ENCODE data around the gene ROM1. TPM values are rescaled to one million over a fixed set of nuclear protein-coding genes. Genes with fewer than 3 reads are reported as not detected.
"Not testable (repeated sequence)": the region's sequence is repeated elsewhere in the genome, so short reads cannot be mapped to it uniquely, and the experiment has no call there.

The ROM1 gene, protein sequence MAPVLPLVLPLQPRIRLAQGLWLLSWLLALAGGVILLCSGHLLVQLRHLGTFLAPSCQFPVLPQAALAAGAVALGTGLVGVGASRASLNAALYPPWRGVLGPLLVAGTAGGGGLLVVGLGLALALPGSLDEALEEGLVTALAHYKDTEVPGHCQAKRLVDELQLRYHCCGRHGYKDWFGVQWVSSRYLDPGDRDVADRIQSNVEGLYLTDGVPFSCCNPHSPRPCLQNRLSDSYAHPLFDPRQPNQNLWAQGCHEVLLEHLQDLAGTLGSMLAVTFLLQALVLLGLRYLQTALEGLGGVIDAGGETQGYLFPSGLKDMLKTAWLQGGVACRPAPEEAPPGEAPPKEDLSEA
- 1 to 10 TPM; 1.4 to 2.4 TPM for total RNA-seq

DNA sequence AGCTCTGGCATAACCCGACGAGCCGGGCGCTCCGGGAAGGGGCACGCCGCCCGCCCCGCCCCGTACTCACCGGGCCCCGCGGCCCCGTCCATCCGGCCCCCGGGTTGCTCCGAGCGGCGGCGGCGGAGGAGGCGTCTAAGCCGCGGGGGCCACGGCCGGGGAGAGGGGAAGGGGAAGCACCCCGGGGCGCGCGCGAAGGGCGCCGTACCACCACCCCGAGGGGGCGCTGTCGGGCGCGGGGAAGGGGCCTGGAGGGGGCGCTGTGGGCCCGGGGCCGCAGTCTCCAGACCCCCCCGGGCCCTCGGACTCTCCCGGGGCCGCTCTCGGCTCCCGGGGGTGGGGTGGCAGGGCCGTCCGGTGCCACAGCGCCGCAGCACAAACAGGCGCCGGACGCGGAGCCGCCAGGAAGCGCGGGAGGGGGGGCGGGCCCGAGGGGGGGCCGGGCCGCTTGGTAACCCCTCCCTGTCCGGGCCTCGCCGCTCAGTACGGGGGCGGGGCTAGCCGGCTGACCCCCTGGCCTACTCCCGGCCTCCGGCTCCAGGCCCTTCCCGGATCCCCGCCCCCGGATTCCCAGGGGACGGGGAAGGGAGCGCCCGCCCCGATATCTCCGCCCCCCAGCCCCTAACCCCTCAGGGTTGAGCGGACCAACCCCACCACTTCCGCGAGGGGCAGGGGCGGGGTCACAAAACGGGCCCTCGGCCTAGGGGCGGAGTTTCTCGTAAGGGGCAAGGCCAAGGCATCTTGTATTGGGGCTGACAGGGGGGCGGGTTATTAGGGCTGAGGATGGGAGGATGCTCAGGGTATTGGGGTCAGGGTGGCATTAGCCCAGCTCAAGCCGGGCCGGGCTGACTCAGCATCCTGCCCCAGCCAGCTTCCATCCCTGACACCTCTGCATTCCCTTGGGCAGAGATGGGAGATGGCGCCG, at the start of gene ROM1, which contains the start of gene EML3:
Gene ROM1 (plus strand): TSS at position 892 of the 925 bp plus-strand sequence. CDS start 25 bp downstream, at position 917.
Gene EML3 (minus strand): TSS at position 410 of the 925 bp plus-strand sequence. CDS start 318 bp downstream, at position 92.
- peak; percentile 96 for DNase-seq
- ATAC-seq (ENCODE audit: low read depth): peak; percentile 74
- peak within 1 kb of the TSS; percentile 93 for H3K27ac Mint-ChIP-seq
- POLR2A ChIA-PET: interaction anchor here (0.6 to 5.0 kb wide), 22 partner anchors 9 to 229 kb away, joined by 3 to 50 read pairs (median 6); partner anchors contain the start of genes B3GAT3, C11orf98, CSKMT and GANAB
- no peaks in the 10 kb centered on the region for H3K27me3 Mint-ChIP-seq
- H3K4me3 Mint-ChIP-seq: peak within 1 kb of the TSS; percentile 90
- peaks cover 39% of the 10 kb centered on the region for H3K4me1 Mint-ChIP-seq
- H3K9me3 Mint-ChIP-seq: no peaks in the 10 kb centered on the region
- peaks cover 13% of the 10 kb centered on the region for H3K36me3 Mint-ChIP-seq

DNA sequence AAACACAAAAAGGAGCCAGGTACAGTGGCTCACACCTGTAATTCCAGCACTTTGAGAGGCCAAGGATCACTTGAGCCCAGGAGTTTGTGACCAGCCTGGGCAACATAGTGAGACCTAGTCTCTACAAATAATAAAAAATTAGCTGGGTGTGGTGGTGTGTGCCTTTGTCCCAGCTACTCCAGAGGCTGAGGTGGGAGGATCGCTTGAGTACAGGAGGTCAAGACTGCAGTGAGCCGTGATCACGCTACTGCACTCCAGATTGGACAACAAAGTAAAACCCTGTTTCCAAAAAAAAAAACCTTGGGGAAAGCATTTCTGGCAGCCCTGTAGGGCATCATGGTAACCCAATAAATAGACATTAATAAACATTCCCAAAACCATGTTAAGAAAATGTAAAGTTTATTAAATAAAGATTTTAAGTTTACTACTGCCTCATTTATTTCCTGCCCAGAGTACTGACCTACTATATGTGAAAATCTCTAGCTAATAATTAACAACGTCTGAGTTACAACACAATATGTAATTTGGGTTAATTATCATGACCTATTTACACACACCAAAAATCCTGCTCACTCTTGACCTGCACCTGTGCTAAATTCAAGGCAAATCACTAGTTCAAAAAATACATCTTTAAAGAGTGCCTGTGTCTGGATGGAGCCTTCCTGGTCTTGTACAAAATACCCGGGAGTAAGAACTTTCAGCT, 47.8 kb upstream of the ROM1 start:
- Mint-ChIP-seq H3K27ac (peak overlapping the region; percentile 8), H3K36me3 (peaks cover 32% of the 10 kb centered on the region), H3K9me3 (no peaks in the 10 kb centered on the region), H3K4me3 (no peak overlapping the region), H3K27me3 (no peaks in the 10 kb centered on the region), H3K4me1 (peaks cover 29% of the 10 kb centered on the region)
- POLR2A ChIA-PET: interaction anchor here (1.3 to 2.2 kb wide), 2 partner anchors 9 to 99 kb away, joined by 3 to 7 read pairs; partner anchors contain the start of genes C11orf98, CSKMT and EEF1G
- ATAC-seq (ENCODE audit: low read depth) (no peak), DNase-seq (no peak)

GRCh38 chr11:62566247-62566646, 46.8 kb upstream of the ROM1 start:
- Mint-ChIP-seq H3K27ac (peak overlapping the region; percentile 59), H3K27me3 (no peaks in the 10 kb centered on the region), H3K9me3 (no peaks in the 10 kb centered on the region), H3K4me1 (peaks cover 27% of the 10 kb centered on the region), H3K4me3 (no peak overlapping the region), H3K36me3 (peaks cover 39% of the 10 kb centered on the region)
- no peak for DNase-seq
- ATAC-seq (ENCODE audit: low read depth): no peak
- POLR2A ChIA-PET: interaction anchor here (1.4 to 2.2 kb wide), 2 partner anchors 8 to 25 kb away, joined by 3 to 7 read pairs; partner anchors contain the start of genes EEF1G and TUT1

- Mint-ChIP-seq H3K27ac (peak overlapping the region; percentile 74), H3K4me1 (peaks cover 36% of the 10 kb centered on the region), H3K4me3 (no peak overlapping the region), H3K27me3 (no peaks in the 10 kb centered on the region), H3K36me3 (peaks cover 44% of the 10 kb centered on the region), H3K9me3 (no peaks in the 10 kb centered on the region)
- ATAC-seq (ENCODE audit: low read depth) (no peak), DNase-seq (no peak)
- POLR2A ChIA-PET: interaction anchor here (0.6 to 1.4 kb wide), 2 partner anchors 24 to 143 kb away, joined by 3 read pairs; partner anchors contain the start of gene TUT1
These were observed 45.9 kb upstream of the ROM1 start for GRCh38 chr11:62567018-62567633.

- Mint-ChIP-seq H3K36me3 (peaks cover 51% of the 10 kb centered on the region), H3K27me3 (no peaks in the 10 kb centered on the region), H3K4me1 (peaks cover 47% of the 10 kb centered on the region), H3K9me3 (no peaks in the 10 kb centered on the region), H3K27ac (no peak overlapping the region), H3K4me3 (no peak overlapping the region)
- ATAC-seq (ENCODE audit: low read depth) (no peak), DNase-seq (no peak)
- POLR2A ChIA-PET: interaction anchor here (1.4 to 1.7 kb wide), 4 partner anchors 11 to 286 kb away, joined by 4 to 7 read pairs (median 5); partner anchors contain the start of gene TUT1
These were observed 43.4 kb upstream of the ROM1 start for GRCh38 chr11:62569611-62570010.

DNA sequence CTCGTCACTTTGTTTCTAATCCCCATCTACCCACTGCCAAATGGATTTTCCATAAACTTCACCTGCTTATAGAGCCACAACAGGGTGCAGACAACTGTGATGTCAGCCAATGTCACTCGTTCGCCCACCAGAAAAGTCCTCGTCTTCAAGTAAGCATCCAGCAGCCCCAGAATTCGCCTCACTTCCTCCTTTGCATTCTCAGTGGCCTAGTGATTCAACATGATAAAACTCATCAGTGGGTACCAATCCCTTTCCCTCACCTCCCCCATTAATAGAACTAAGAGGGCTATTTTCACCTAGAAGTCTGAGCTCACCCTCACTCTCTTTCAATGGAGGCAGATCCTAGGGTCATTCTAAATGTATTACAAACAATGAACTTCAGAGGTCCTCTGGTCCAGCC, 42.2 kb upstream of the ROM1 start:
- peak overlapping the region; percentile 64 for H3K27ac Mint-ChIP-seq
- DNase-seq; H3K27me3 Mint-ChIP-seq; ATAC-seq (ENCODE audit: low read depth); H3K9me3 Mint-ChIP-seq: not testable (repeated sequence)
- peaks cover 50% of the 10 kb centered on the region for H3K4me1 Mint-ChIP-seq
- POLR2A ChIA-PET: interaction anchor here (1.7 kb wide), 1 partner anchor 21 kb away, joined by 7 read pairs; the partner anchor contains the start of gene TUT1
- H3K4me3 Mint-ChIP-seq: peak overlapping the region; percentile 8
- peaks cover 50% of the 10 kb centered on the region for H3K36me3 Mint-ChIP-seq

GRCh38 chr11:62571493-62571892, 41.6 kb upstream of the ROM1 start:
- DNase-seq; H3K27me3 Mint-ChIP-seq; POLR2A ChIA-PET; H3K27ac Mint-ChIP-seq; ATAC-seq (ENCODE audit: low read depth); H3K9me3 Mint-ChIP-seq: not testable (repeated sequence)
- H3K4me1 Mint-ChIP-seq: peaks cover 46% of the 10 kb centered on the region
- H3K36me3 Mint-ChIP-seq: peaks cover 47% of the 10 kb centered on the region
- peak overlapping the region; percentile 8 for H3K4me3 Mint-ChIP-seq

GRCh38 chr11:62572431-62572830, 40.6 kb upstream of the ROM1 start:
- no peaks in the 10 kb centered on the region for H3K27me3 Mint-ChIP-seq
- peak overlapping the region; percentile 95 for H3K27ac Mint-ChIP-seq
- H3K4me3 Mint-ChIP-seq: peak overlapping the region; percentile 99
- H3K4me1 Mint-ChIP-seq: peaks cover 42% of the 10 kb centered on the region
- POLR2A ChIA-PET: interaction anchor here (0.7 to 3.3 kb wide), 6 partner anchors 15 to 178 kb away, joined by 3 to 68 read pairs (median 4); partner anchors contain the start of gene TUT1
- peaks cover 40% of the 10 kb centered on the region for H3K36me3 Mint-ChIP-seq
- ATAC-seq (ENCODE audit: low read depth) (no peak), DNase-seq (no peak)
- H3K9me3 Mint-ChIP-seq: no peaks in the 10 kb centered on the region

GRCh38 chr11:62573006-62573591, 40.0 kb upstream of the ROM1 start:
- Mint-ChIP-seq H3K4me1 (peaks cover 41% of the 10 kb centered on the region), H3K36me3 (peaks cover 39% of the 10 kb centered on the region), H3K9me3 (no peaks in the 10 kb centered on the region), H3K27ac (peak overlapping the region; percentile 95), H3K4me3 (peak overlapping the region; percentile 99), H3K27me3 (no peaks in the 10 kb centered on the region)
- DNase-seq: no peak
- ATAC-seq (ENCODE audit: low read depth): no peak
- POLR2A ChIA-PET: interaction anchor here (0.6 to 3.3 kb wide), 32 partner anchors 8 to 308 kb away, joined by 3 to 68 read pairs (median 6); partner anchors contain the start of genes AHNAK, B3GAT3, C11orf98 and CSKMT

DNA sequence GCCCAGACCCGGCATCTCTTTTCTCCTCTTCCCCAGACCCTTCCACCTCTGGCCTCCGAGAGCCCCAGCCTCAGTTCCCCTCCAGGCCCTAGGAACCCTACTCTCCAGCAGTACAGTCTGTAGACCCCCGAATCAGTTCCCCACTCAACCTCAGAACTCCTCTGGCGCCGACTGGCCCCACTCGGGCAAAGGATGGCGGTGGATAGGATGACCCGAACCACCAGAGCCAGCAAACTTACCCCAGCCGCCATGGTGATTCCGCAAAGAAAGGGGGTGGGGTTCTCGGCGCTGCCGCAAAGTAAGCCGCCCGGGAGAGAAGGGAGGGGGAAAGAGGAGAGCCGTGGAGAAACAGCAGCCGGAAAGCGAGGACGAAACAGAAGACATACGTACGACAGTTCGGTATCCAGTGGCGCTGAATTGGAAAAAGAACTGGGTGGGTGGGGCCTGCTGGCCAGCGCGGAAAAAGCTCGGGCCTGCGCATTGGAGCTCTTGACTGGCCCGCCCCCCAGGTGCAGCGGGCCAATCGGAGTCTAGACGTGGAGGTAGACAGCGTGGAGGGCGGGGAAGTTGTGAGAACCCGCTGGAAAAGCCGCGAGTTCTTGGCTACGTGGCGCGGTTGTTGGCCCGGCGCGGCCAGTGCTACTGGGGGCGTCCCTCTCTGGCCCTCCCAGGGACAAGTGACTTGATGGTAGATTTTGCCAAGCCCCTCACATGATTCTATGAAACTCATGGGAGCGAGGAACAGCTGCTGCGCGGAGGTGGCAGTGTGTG, 39.3 kb upstream of the ROM1 start, which contains the start of gene EEF1G:
Gene EEF1G (minus strand): TSS at position 300 of the 771 bp plus-strand sequence. CDS start 49 bp downstream, at position 251.
- POLR2A ChIA-PET: interaction anchor here (0.6 to 3.3 kb wide), 33 partner anchors 9 to 307 kb away, joined by 3 to 68 read pairs (median 6); partner anchors contain the start of genes AHNAK, B3GAT3, C11orf98 and CSKMT

More for the DNA sequence above, 39.3 kb upstream of the ROM1 start, which contains the start of gene EEF1G:
- peak within 1 kb of the TSS; percentile 99 for H3K4me3 Mint-ChIP-seq
- H3K36me3 Mint-ChIP-seq: peaks cover 42% of the 10 kb centered on the region
- H3K27ac Mint-ChIP-seq: peak within 1 kb of the TSS; percentile 95
- H3K9me3 Mint-ChIP-seq: no peaks in the 10 kb centered on the region
- H3K27me3 Mint-ChIP-seq: no peaks in the 10 kb centered on the region
- DNase-seq: peak; percentile 94
- peaks cover 41% of the 10 kb centered on the region for H3K4me1 Mint-ChIP-seq
- peak; percentile 95 for ATAC-seq (ENCODE audit: low read depth)
